Left hindlimb (tissue), 1 donor: ENCODE measurements around the gene SORCS3.

Experiments
- DNase-seq: peaks from one replicate; pipeline ENCODE4 v3.0.0-alpha.2; 2018

SORCS3 gene

GRCh38 chr10:105197598-105198364 is 556.7 kb downstream of the SORCS3 start:
- DNase-seq, result no peak

DNA sequence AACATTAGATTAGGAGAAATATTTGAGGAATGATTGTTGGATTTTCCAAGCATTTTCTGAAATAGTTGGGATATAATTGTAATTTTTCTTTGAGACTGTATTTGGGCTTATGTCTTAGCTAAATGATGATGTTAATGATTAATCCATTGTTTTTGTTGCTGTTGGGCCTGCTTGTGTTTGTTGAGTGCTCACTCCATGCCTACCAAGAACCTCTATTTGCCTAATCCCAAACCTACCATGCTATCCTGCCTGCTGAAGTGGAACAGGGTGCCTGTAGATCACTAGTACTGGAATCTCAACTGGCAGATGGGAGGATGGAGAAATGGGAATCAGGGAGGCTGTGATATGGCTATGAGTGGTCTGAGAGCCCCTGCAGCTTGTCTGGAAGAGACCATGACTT is 565.5 kb downstream of the SORCS3 start:
- DNase-seq, result no peak

DNA sequence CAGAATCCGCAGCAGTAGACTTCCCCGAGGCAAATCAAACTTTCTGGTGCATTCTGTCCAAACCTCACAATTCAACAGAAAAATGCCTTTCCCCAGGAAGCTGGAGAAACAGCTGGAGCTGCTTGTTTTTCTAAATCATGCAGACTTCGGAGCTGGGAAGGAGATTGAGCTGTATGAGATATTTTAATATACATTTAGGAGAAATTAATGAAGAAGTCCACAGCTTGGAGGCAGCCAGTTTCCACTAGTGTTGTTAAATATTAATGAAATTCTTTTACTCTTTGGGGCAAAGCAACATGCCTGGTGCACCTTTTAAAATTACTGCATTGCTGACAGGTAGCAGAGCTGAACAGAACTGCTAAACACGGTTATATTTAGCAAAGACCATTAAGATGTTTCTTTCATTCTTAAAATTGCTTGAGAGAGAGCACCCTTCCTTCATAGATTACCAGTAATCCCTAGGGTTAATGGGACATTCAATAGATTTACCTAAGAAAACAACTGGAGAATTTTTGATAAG is 566.4 kb downstream of the SORCS3 start:
- no peak for DNase-seq

- no peak for DNase-seq
Observed at GRCh38 chr10:105210546-105210945, 569.5 kb downstream of the SORCS3 start.

DNA sequence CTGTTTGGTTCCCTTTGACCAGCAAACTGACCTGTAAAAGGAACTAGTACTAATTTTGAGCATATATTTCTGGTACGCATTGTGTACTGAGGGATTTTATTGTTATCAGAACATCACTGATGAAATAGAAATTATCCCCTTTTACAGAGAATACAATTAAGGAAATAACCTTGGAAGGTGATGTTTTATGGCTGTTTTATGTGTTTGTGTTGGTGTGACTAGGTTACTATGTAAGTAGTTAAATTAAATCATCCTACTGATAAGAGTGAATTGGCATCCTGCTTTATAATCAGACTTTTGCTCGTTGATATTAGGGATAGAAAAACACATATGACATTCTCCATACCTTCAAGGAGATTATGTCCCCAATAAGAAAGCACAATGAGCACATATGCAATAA is 596.6 kb downstream of the SORCS3 start:
- no peak for DNase-seq

DNA sequence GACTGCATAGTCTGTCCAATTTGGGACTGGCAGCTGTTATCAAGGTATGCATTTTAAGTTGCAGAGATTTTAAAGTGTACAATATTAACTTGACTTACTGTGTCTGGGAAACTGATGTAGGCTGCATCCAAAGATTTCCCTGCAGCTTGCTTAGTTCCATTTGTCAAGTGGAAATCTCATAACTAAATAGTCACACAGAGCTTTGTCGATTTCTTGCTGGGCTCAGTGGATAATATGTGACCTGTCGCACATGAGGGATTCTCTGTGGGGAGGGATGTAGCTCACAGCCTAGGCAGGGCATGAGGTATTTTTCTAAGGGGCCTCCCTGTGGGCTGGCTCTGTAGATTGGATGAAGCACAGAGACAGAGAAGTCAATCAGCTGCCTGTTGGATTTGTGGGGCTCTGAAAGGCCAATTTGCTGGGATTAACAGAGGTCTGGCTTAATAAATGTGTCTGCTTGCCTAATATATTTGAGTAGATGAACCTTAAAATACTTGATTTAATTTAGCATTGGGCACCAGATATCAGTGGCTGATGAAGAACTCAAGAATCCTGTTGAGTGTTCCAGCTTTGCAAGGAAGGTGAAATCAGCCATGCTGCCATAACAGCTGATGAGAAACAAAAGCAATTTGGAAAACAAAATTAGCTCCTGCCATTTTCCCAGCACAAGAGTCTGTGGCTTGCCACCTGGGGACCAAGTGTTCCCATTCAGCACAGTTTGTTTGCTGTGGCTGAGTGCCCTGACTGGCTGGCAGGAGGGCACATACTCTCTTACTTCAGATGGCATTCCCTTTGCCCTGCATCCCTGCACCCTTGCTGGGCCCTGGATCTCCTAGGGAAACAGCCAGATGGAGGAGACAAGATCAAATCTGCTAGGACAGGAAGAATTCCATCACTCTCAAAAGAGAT is 598.5 kb downstream of the SORCS3 start:
- no peak for DNase-seq

GRCh38 chr10:105241254-105241653 is 600.2 kb downstream of the SORCS3 start:
- DNase-seq, result no peak

DNA sequence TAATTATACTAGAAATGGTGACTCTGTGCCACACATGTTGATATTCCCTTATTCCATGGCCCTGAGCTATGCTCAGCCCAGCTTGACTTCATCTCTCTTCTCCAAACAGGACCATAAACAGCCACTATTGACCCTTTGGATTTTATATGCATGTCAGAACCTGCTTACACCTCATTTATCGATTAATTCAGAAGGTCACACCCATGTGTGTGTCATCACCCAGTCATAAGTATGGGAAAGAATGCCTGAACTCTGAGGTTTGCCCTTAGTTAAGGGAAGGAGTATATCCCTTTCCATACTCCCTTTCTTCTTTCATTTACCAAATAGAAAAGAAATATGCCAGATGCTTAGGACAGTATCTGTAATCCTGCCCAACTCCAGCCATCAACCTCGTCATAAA is 602.3 kb downstream of the SORCS3 start:
- DNase-seq, result no peak

DNA sequence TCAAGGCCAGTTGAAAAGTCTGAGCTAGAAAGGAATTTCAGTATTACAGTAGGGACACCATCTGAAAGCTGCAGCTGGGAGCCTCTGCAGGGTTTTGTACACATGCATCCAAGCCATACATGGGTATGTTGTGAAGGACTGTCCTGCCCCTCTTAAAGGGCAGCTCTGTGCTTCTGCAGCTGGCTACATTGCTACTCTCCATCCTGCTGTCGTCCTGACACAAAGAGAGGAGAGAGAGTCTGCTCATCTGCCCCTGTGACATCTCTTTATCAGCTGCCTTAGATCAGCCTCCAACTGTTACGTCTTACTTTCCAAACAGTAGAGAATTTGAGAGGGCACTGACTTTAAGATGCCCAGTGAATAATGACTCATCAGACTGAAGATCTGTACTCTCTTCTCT is 602.7 kb downstream of the SORCS3 start:
- no peak for DNase-seq

DNA sequence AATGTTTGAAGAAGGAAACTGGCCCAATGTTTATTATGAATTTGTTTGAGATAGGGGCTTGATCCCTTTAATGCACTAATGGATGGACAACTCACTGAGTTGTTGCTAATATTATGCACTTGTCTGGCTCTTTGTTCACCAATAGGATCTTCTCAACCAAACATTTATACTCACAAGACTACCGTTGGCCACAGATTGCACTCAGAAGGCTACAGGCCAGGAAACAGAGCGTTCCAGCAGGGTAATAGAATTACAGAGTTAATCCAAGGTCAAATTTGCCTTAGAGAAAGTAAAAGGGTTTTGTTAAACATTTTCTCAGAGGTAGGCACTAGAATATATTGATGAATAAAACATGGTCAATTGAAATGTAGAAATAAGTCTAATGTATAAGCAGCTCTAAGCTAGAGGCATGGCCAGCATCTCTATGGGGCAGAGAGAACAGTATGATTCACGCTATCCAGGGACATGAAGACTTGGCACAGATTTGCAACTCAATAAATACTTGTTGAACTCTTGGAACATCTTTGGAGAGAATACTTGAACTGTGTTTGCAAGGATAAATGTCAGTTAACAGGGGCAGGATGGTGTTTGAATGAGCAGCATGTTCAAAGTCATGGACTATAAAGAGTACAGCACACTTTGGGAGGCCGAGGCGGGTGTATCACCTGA is 606.9 kb downstream of the SORCS3 start:
- no peak for DNase-seq

GRCh38 chr10:105252911-105253310 is 611.8 kb downstream of the SORCS3 start:
- DNase-seq, result no peak

- DNase-seq, result no peak
Observed at GRCh38 chr10:105253515-105254212, 612.6 kb downstream of the SORCS3 start.

DNA sequence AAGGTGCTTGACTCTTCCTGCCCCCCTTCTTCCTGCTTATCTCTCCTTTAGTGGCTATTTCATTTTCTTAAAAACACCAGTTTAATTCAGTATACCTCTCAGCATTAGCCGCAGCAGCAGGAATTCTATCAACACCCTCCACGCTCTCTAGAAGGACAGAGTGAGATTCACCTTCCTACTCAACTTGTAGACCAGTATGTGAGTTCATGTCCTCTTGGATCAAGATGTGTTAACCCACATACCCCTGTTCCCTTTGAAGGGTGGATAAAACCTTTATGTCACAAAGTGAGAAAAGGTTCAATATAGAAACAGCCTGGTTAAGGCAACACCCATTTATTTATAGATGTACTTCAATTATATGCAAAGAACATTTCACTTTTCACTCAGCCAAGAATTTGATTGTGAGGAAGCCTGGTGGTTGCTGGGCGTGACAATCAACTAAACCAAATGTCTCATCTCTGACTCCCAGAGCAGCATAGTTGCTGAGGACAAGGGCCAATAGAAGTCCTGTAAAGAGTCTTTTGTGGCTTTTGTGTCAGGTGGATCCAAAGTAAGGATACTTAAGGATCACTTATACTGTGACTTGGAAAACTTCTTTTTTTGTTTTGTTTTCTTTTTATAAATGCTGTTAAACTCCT is 617.1 kb downstream of the SORCS3 start:
- DNase-seq, result no peak

GRCh38 chr10:105258674-105259065 is 617.6 kb downstream of the SORCS3 start:
- no peak for DNase-seq

DNA sequence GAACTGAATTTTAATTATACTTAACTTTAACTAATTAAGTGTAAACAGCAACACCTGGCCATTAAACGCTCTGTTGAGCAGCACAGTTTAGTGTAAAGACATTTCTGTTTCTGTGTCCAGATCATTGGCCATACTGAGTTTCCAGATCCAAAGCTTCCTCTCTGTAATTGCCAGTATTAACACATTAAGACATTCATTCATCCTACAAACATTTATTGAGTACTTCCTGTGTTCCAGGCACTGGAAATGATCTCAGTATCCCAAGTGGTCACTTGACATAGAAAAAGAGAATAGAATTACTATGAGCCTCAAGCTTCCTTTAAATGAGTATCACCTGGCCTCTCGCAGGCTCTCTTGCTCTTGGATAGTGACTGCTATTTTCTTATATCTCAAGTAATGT is 618.1 kb downstream of the SORCS3 start:
- DNase-seq, result no peak

- DNase-seq, result no peak
Observed at GRCh38 chr10:105262666-105263065, 621.6 kb downstream of the SORCS3 start.

DNA sequence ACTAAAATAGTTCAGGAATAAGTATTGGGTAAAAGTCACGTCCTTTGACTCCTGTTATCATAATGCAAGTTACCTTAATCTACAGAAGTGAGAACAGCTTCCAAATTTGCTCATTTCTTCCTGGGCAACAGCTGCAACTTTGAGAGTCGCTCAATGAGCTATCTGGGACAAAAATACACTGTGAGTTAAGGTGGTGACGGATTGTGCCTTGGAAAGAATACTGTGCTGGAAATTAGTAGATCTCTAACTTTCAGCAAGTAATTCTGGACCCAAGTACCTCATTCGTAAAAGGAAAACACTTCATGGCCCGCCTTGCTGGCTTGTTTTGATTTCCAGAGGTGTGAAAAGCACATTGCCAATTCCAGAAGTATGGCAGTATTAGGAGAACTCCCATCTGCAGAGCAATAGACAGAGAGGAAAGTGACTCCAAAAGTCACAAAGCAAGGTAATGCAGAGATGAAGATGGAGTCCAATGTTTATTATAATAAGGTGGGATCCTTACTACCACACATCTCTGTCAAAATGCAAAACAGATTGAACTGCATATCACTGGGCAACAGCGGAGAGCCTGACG is 626.0 kb downstream of the SORCS3 start:
- DNase-seq, result no peak

- no peak for DNase-seq
Observed at GRCh38 chr10:105268961-105269360, 627.9 kb downstream of the SORCS3 start.

DNA sequence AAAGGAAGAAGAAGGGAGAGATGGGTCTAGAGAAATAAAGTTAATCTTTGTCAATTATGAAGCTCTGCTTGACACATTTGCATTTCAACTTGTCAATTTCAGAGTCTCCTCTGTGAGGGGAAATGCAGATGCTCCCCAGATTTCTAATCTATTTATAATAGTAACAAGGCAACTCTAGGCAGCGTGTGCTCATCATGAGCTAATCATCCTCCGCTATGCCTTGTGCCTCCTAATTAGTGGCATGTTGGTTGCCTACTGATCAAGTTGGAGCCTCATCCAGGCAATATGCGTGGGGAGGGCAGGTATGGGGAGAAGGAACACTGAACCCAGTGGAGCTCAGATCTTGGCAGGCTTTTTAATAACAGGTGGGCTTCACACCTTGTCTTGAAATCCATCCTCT is 628.6 kb downstream of the SORCS3 start:
- no peak for DNase-seq

- DNase-seq, result no peak
Observed at GRCh38 chr10:105274556-105275070, 633.5 kb downstream of the SORCS3 start.

- no peak for DNase-seq
Observed at GRCh38 chr10:105278439-105278838, 637.3 kb downstream of the SORCS3 start.

GRCh38 chr10:105279101-105279500 is 638.0 kb downstream of the SORCS3 start:
- DNase-seq, result no peak
